Upper lobe of right lung (tissue), 1 donor: Measurements from ENCODE around the gene RASA2. TPM values are rescaled to one million over a fixed set of nuclear protein-coding genes. Genes with fewer than 3 reads are reported as not detected.

Experiments used
- ATAC-seq: fragments of 200-7000 bp; cut with Tn5 transposase; one replicate; pipeline ENCODE4 v1.9.1; 2020; ENCODE audit warnings: mild to moderate bottlenecking, moderate library complexity
- DNase-seq: peaks from one replicate; pipeline ENCODE4 v3.0.0-alpha.2; 2020
- H3K27ac ChIP-seq: fragments of 200-600 bp; one replicate; pipeline ENCODE4 v1.8.0; 2022
- H3K27me3 ChIP-seq: fragments of 200-600 bp; one replicate; pipeline ENCODE4 v1.8.0; 2022; ENCODE audit warnings: mild to moderate bottlenecking
- H3K36me3 ChIP-seq: fragments of 200-600 bp; one replicate; pipeline ENCODE4 v1.8.0; 2022
- H3K4me1 ChIP-seq: fragments of 200-600 bp; one replicate; pipeline ENCODE4 v1.8.0; 2022
- H3K4me3 ChIP-seq: fragments of 200-600 bp; one replicate; pipeline ENCODE4 v1.8.0; 2022; ENCODE audit warnings: mild to moderate bottlenecking
- H3K9me3 ChIP-seq: fragments of 200-600 bp; one replicate; pipeline ENCODE4 v1.8.0; 2022
- intact Hi-C: fragments of 100-400 bp; cut with DNase I; formaldehyde crosslinking; loops from one replicate; pipeline ENCODE4 v1.11.0; 2022
- total RNA-seq: library from RNA; stranded (reverse); fragmentation: NEBNext Ultra II Directional; extraction: Animal tissue kit (Norgen Biotek cat#: 25700); gene quantifications from one replicate; pipeline ENCODE4 v1.2.1, GENCODE V29; 2021
- TF ChIP-seq, protein P1 (sequence below): fragments of 200-600 bp; IDR thresholded peaks from one replicate; pipeline ENCODE4 v1.8.0; 2022; ENCODE audit warnings: antibody characterized with exemption
- donor health status: DM: no; HTN: yes; CAD: no; lungs with severe emphysema.

RASA2 gene
- total RNA-seq, 1 donor from 2014 or later, result 30.3 TPM

DNA sequence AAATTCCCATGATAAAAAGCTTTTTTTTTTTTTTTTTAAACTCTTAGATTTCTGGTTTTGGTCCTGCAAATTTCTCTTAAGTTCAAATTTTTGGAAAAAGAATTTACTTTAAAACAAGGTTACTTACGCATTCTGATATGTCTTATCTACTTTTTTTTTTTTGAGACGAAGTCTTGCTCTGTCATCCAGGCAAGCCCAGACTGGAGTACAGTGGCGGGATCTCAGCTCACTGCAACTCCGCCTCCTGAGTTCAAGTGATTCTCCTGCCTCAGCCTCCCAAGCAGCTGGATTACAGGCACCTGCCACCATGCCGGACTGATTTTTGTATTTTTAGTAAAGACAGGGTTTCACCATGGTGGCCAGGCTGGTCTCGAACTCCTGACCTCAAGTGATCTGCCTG, 83.2 kb downstream of the RASA2 start:
- ATAC-seq (no peak), DNase-seq (no peak)
- H3K36me3 ChIP-seq, result peaks cover 54% of the 10 kb centered on the region
- intact Hi-C loops, result no loop called here
- TF ChIP-seq, protein P1, sequence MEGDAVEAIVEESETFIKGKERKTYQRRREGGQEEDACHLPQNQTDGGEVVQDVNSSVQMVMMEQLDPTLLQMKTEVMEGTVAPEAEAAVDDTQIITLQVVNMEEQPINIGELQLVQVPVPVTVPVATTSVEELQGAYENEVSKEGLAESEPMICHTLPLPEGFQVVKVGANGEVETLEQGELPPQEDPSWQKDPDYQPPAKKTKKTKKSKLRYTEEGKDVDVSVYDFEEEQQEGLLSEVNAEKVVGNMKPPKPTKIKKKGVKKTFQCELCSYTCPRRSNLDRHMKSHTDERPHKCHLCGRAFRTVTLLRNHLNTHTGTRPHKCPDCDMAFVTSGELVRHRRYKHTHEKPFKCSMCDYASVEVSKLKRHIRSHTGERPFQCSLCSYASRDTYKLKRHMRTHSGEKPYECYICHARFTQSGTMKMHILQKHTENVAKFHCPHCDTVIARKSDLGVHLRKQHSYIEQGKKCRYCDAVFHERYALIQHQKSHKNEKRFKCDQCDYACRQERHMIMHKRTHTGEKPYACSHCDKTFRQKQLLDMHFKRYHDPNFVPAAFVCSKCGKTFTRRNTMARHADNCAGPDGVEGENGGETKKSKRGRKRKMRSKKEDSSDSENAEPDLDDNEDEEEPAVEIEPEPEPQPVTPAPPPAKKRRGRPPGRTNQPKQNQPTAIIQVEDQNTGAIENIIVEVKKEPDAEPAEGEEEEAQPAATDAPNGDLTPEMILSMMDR, result no peak
- no peaks in the 10 kb centered on the region for H3K4me1 ChIP-seq
- no peaks in the 10 kb centered on the region for H3K27me3 ChIP-seq
- H3K4me3 ChIP-seq, result no peak overlapping the region
- no peaks in the 10 kb centered on the region for H3K9me3 ChIP-seq
- H3K27ac ChIP-seq, result no peak overlapping the region

DNA sequence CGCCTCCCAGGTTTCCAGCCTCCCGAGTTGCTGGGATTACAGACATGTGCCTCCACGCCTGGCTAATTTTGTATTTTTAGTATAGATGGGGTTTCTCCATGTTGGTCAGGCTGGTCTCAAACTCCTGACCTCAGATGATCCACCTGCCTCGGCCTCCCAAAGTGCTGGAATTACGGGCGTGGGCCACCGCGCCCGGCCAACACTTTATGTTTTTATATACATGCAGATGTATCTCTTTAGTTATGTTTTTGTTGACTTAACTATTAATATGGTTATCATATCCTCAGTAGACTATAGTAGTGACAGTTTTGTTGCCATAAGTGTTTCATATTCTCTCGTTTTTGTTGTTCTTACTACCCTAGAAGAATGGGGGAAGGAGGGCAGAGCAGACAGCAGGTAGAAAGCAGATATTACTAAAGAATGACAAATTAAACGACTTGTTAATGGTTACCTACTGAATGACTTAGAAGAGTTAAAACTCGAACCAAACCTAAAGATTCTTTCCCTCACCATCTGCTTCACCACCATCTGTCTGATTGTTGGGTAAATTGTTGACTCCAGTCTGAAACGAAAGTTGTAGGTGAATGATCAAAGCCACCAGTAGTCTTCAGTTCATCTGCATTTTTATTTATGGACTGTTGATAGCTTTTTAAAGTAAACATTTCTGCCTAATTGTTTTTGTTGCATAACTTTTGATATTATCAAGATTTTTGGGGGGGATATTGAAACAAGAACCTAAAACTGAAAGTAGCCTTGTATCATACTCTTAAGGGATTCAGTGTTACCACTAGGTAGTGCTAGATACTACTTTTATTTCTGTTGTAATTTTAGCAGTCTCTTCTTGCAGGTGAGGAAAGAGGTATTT, 89.3 kb downstream of the RASA2 start:
- H3K4me3 ChIP-seq, result no peak overlapping the region

DNA sequence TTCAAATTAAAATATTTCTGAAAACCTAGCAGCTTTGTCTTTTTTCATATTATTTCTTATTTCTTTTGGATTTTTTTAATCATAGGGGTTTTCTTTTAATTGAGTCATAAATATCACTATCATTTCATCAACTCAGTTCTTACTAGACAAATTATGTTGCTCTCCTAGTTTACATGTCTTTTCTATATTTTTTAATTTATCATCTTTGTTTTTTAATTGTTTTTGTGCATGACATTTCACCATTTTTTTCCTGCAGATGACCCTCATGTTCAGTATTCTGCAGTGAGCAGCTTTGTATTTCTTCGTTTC, 89.9 kb downstream of the RASA2 start:
- intact Hi-C loops, result no loop called here
- Histone ChIP-seq H3K27ac (no peak overlapping the region), H3K36me3 (peaks cover 79% of the 10 kb centered on the region), H3K27me3 (no peaks in the 10 kb centered on the region), H3K4me1 (no peaks in the 10 kb centered on the region), H3K9me3 (no peaks in the 10 kb centered on the region), H3K4me3 (no peak overlapping the region)
- DNase-seq, result no peak
- ATAC-seq, result no peak
- TF ChIP-seq, protein P1, result no peak

More for the DNA sequence above, 89.3 kb downstream of the RASA2 start:
- no peak for DNase-seq
- no peaks in the 10 kb centered on the region for H3K27me3 ChIP-seq
- H3K27ac ChIP-seq, result no peak overlapping the region
- intact Hi-C loops, result no loop called here
- TF ChIP-seq, protein P1, result peak; percentile 59
- H3K4me1 ChIP-seq, result no peaks in the 10 kb centered on the region
- H3K9me3 ChIP-seq, result no peaks in the 10 kb centered on the region
- ATAC-seq, result peak; percentile 49
- peaks cover 79% of the 10 kb centered on the region for H3K36me3 ChIP-seq

DNA sequence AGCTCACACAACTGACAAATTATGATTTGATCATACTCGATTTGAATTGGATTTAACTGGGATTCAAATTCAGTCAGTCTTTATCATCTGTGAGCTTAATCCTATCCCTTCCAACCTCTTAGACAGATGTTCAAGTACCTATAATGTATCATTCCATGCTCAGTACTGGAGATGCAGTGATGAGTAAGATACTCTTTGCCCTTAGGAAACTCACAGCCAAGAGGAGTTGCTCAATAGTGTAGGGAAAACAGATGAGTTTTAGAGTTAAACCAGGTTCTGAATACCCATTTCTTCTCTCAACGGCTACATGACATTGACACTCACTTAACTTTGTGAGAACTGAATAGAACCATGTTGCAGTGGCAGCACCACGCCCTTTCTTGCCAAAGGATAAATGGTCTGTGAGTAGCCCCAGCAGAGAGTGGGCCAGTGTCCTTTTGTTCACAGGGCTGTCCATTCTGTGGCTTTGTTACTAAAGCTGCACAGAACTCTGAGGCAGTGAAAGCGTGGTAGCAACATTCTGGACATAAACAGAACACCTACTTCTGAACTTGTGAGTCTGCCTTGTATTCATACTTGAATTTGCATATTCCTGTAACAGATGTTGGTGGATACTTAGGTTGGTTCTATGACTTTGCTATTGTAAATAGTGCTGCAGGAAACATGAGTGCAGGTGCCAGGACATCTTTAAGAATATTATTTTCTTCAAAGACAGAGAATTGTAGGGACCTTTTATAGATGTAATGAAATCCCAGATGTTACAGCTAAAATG, 91.6 kb downstream of the RASA2 start:
- Histone ChIP-seq H3K27ac (no peak overlapping the region), H3K4me3 (no peak overlapping the region), H3K9me3 (no peaks in the 10 kb centered on the region), H3K27me3 (no peaks in the 10 kb centered on the region), H3K36me3 (peaks cover 73% of the 10 kb centered on the region), H3K4me1 (no peaks in the 10 kb centered on the region)
- ATAC-seq (no peak), DNase-seq (no peak)
- intact Hi-C loops, result no loop called here
- TF ChIP-seq, protein P1, result no peak

DNA sequence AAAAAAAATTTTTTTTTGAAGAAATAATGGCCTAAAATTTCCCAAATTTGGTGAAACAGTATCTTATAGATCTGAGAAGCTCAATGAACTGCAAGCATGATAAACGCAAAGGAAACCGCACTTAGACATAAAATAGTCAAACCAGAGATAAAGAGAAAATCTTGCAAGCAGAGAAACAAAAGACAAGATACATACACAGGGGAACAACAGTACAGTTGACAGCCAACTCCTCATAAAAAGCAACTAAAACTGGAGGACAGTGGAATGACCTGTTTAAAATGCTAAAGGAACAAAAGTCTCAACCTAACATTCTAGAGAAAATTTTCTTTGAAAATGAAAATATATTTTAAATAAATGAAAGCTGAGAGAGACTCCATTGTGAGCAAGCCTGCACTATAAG, 107.5 kb downstream of the RASA2 start:
- H3K36me3 ChIP-seq, result peaks cover 49% of the 10 kb centered on the region
- TF ChIP-seq, protein P1, result no peak
- H3K4me1 ChIP-seq, result no peaks in the 10 kb centered on the region
- no peaks in the 10 kb centered on the region for H3K27me3 ChIP-seq
- DNase-seq (no peak), ATAC-seq (no peak)
- H3K9me3 ChIP-seq, result no peaks in the 10 kb centered on the region
- intact Hi-C loops, result no loop called here
- H3K27ac ChIP-seq, result no peak overlapping the region
- no peak overlapping the region for H3K4me3 ChIP-seq
